ENCODE results near the gene CTSW.

Gene CTSW

DNA sequence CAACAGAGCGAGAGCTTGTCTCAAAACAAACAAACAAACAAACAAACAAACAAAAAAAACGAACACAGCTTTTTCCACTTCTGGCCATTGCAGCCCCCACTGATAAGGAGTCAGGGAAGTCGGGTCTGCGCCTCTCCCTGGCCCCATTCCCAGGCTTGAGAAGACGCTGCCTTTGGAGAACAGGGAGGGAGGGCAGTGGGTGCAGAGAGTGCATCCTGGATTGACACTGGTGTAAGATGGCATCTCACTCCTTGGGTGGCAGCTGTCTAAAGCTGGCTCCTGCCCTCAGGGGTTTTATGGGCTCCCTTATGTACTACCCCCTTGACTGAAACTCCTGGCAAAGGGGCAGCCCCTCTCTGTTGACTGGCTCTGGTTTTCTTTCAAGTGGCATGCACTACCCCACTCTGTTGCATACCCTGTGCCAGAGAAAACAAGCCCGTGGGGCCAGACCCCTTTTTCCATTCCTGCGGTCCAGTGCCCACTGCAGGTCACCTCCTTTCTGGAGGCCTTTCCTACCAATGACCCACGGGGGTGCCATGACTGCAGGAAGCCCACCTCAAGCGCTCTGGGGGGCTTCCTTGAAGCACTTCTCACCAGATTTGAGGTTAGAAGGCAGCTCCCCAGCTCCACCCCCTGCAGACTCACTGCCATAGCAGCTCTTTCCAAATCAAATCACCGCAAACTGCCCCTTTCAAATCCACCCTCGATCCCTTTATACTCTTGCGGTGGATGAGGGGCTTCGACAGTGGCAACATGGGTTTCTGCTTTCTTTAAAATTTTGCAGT is 52.3 kb downstream of the CTSW start:
- TF ChIP-seq, protein P1, sequence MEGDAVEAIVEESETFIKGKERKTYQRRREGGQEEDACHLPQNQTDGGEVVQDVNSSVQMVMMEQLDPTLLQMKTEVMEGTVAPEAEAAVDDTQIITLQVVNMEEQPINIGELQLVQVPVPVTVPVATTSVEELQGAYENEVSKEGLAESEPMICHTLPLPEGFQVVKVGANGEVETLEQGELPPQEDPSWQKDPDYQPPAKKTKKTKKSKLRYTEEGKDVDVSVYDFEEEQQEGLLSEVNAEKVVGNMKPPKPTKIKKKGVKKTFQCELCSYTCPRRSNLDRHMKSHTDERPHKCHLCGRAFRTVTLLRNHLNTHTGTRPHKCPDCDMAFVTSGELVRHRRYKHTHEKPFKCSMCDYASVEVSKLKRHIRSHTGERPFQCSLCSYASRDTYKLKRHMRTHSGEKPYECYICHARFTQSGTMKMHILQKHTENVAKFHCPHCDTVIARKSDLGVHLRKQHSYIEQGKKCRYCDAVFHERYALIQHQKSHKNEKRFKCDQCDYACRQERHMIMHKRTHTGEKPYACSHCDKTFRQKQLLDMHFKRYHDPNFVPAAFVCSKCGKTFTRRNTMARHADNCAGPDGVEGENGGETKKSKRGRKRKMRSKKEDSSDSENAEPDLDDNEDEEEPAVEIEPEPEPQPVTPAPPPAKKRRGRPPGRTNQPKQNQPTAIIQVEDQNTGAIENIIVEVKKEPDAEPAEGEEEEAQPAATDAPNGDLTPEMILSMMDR (conservative IDR thresholded peaks at IDR 0.05; ENCODE audit: control insufficient read depth, insufficient read depth, low read depth, low read length), result no peak
- DNase-seq (ENCODE audit: low read depth), result no peak
- H3K4me3 ChIP-seq (ENCODE audit: control insufficient read depth, low read depth, low read length), result no peak overlapping the region

DNA sequence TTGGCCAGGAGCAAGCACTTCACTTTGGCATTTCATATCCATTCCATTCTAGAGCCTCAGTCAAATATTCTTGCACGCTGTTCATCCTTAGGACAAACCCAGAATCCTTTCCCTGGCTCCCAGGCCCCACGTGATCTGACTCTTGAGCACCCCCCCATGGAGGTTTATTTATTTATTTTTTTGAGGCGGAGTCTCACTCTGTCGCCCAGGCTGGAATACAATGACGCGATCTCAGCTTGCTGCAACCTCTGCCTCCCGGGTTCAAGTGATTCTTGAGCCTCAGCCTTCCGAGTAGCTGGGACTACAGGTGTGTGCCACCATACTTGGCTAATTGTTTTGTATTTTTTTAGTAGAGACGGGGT is 52.9 kb downstream of the CTSW start:
- H3K4me3 ChIP-seq (ENCODE audit: control insufficient read depth, low read depth, low read length), result no peak overlapping the region
- TF ChIP-seq, protein P1 (conservative IDR thresholded peaks at IDR 0.05; ENCODE audit: control insufficient read depth, insufficient read depth, low read depth, low read length), result no peak
- DNase-seq (ENCODE audit: low read depth), result no peak
